Peyer's patch (tissue), 4 donors: Measurements from ENCODE around the gene KANSL1.

Source experiments
- POLR2A ChIP-seq, 2 donors: fragments of 450-650 bp; IDR thresholded peaks; one replicate each; pipeline ENCODE4 v1.5.1; 2017; ENCODE audit warnings: antibody characterized with exemption in 2 of 2, mild to moderate bottlenecking in 2 of 2, moderate library complexity in 2 of 2
- TF ChIP-seq, protein P1 (sequence below), 6 experiments: fragments of 450-650 bp in 4 of 6; fragments of 200-600 bp in 2 of 6; sonication (generic) in 1 of 6; IDR thresholded peaks; one replicate each; pipeline ENCODE4 v1.5.1; 2017 to 2019; ENCODE audit warnings: antibody characterized with exemption in 6 of 6, mild to moderate bottlenecking in 3 of 6, moderate library complexity in 1 of 6

DNA sequence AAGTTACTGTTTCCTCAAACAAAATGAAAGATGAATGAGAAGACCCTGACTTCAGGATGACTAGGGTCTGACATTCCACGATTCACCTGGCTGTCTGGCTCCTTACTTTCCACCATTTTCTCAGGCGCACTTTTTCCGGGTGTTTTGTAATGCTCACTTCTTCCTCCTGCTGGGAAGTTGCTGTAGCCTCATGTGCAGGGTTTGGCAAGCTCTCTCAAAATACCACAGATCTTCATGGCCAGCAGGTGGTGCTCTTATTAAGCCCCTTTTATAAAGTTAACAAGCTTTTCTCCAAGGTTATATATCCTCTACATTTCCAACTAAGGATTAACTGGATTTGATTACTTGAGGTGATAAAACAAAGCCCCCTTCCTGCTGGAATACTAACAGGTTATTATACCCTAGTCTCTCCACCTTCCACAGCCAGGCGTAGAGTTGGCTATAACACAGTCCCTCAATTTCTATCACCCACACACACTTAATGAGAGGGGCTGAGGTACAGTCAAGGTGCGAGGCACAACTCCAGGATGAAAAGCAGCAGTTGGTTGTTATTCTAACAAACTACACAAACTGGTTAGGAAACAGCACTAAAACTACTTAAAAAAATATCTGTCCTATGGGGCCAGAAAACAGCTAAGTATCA is 148.8 kb downstream of the KANSL1 start:
- TF ChIP-seq, protein P1, sequence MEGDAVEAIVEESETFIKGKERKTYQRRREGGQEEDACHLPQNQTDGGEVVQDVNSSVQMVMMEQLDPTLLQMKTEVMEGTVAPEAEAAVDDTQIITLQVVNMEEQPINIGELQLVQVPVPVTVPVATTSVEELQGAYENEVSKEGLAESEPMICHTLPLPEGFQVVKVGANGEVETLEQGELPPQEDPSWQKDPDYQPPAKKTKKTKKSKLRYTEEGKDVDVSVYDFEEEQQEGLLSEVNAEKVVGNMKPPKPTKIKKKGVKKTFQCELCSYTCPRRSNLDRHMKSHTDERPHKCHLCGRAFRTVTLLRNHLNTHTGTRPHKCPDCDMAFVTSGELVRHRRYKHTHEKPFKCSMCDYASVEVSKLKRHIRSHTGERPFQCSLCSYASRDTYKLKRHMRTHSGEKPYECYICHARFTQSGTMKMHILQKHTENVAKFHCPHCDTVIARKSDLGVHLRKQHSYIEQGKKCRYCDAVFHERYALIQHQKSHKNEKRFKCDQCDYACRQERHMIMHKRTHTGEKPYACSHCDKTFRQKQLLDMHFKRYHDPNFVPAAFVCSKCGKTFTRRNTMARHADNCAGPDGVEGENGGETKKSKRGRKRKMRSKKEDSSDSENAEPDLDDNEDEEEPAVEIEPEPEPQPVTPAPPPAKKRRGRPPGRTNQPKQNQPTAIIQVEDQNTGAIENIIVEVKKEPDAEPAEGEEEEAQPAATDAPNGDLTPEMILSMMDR (IDR thresholded peaks at IDR 0.05), result peak; percentile 58 to 95 (median 82)
- TF ChIP-seq POLR2A (IDR thresholded peaks at IDR 0.05), result no peak
